GM21526 (cell line): Measurements from ENCODE around the gene YIF1B.
"Not testable (repeated sequence)": the region's sequence is repeated elsewhere in the genome, so short reads cannot be mapped to it uniquely, and the experiment has no call there.

Experiments
- ATAC-seq: cut with Tn5 transposase; IDR thresholded peaks from one replicate; pipeline ENCODE4 v1.9.1; 2021; ENCODE audit warnings: moderate library complexity; ENCODE audit not compliant: unreplicated experiment, low FRiP score

The YIF1B gene

GRCh38 chr19:38277969-38278680, 37.6 kb downstream of the YIF1B start:
- ATAC-seq: no peak

GRCh38 chr19:38277549-38277948, 38.2 kb downstream of the YIF1B start:
- no peak for ATAC-seq

GRCh38 chr19:38276942-38277517, 38.7 kb downstream of the YIF1B start:
- ATAC-seq: no peak

- ATAC-seq: no peak
Measured at GRCh38 chr19:38274739-38275138, 41.0 kb downstream of the YIF1B start.

GRCh38 chr19:38273499-38273898, 42.2 kb downstream of the YIF1B start:
- ATAC-seq: no peak

GRCh38 chr19:38270587-38271167, 45.1 kb downstream of the YIF1B start:
- no peak for ATAC-seq

- ATAC-seq: no peak
Measured at GRCh38 chr19:38268539-38268938, 47.2 kb downstream of the YIF1B start.

GRCh38 chr19:38267761-38268483, 47.8 kb downstream of the YIF1B start:
- ATAC-seq: no peak

- no peak for ATAC-seq
Measured at GRCh38 chr19:38266981-38267597, 48.7 kb downstream of the YIF1B start.

- no peak for ATAC-seq
Measured at GRCh38 chr19:38265921-38266429, 49.8 kb downstream of the YIF1B start.

GRCh38 chr19:38265213-38265861, 50.4 kb downstream of the YIF1B start:
- ATAC-seq: no peak

GRCh38 chr19:38264486-38265212, 51.1 kb downstream of the YIF1B start, which contains the start of gene SPINT2:
Gene SPINT2 (plus strand): TSS chr19:38264573. CDS start chr19:38264893, 320 bp downstream.
- no peak for ATAC-seq

GRCh38 chr19:38263689-38264485, 51.9 kb downstream of the YIF1B start:
- ATAC-seq: no peak

- no peak for ATAC-seq
Measured at GRCh38 chr19:38262585-38263268, 53.0 kb downstream of the YIF1B start.

- ATAC-seq: not testable (repeated sequence)
Measured at GRCh38 chr19:38261942-38262341, 53.8 kb downstream of the YIF1B start.

GRCh38 chr19:38255383-38256014, 60.2 kb downstream of the YIF1B start:
- no peak for ATAC-seq

GRCh38 chr19:38253788-38254187, 62.0 kb downstream of the YIF1B start:
- ATAC-seq: no peak
